GM18498 (cell line): Measurements from ENCODE around the gene PUS7.
"Not testable (repeated sequence)": the region's sequence is repeated elsewhere in the genome, so short reads cannot be mapped to it uniquely, and the experiment has no call there.

Experiments used
- ATAC-seq: cut with Tn5 transposase; IDR thresholded peaks from one replicate; pipeline ENCODE4 v1.9.1; 2021; ENCODE audit warnings: mild to moderate bottlenecking, moderate library complexity; ENCODE audit not compliant: unreplicated experiment

PUS7 gene

DNA sequence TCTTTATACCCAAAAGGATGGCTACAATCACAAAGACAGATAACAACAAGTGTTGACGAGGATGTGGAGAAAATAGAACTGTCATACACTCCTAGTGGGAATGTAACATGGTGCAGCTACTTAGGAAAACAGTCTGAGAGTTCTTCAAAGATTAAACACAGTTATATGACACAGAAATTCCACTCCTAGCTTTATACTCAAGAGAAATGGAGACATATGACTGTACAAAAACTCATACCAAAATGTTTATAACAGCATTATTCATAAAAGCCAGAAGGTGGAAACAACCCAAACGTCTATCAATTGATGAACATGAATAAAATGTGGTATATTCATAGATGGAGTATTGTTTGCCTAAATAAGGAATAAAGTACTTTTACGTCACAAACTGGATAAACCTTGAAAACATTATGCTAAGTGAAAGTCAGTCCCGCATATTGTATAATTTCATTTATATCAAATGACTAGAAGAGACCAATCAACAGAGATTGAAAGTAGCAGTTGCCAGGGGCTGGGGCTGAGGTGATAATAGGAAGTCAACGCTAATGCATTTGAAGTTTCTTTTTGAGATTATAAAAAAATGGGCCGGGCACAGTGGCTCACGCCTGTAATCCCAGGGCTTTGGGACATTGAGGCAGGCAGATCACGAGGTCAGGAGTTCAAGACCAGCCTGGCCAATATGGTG lies 71.8 kb downstream of the PUS7 start:
- ATAC-seq, result no peak

DNA sequence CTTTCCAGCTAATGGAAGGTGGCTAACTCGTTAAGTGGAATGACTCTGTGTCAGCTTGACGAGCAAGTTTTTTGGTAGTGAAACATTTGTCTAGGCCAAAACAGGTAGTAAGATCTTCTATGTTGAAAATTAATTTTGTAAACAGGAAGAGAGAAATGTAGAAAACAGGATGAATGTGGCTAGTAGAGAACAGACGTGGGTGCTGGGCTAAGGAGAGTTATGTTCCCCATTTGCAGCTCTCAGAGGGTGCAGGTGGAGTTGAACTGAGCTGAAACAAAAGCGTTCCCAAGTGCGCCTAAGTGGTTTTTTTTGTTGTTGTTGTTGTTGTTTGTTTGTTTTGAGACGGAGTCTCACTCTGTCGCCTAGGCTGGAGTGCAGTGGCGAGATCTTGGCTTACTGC lies 73.9 kb downstream of the PUS7 start:
- ATAC-seq, result peak; percentile 74

DNA sequence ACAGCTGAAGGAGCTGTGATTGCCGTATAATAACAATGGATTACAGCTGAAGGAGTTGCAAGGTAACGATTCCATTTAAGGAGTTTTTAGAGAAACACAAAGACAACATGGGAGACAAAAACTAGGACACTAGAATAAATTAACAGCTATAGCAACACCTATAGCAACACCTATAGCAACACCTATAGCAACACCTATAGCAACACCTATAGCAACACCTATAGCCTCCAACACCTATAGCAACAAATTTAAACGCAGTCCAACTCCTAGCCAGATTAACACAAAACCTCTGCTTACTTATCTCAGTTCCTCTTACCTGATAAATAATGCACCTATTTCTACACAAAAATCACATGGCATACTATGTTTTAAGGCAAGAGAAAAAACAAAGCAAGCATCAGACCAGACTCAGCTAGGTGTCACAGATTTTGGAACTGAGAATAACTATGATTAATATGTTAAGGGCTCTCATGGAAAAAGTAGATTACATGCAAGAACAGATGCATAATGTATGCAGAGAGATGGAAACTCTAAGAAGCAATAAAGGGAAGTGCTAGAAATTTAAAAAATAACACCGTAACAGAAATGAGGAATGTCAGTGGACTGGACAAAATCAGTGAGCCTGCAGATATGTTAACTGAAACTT lies 77.6 kb downstream of the PUS7 start:
- ATAC-seq, result no peak

DNA sequence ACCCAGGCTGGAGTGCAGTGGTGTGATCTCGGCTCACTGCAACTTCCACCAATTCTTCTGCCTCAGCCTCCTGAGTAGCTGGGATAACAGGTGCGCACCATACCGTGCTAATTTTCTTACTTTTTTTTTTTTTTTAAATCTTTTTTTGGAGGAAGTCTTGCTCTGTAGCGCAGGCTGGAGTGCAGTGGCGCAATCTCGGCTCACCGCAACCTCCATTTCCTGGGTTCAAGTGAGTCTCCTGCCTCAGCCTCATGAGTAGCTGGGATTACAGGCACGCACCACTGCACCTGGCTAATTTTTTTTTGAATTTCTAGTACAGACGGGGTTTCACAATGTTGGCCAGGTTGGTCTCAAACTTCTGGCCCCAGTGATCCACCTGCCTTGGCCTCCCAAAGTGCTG lies 79.9 kb downstream of the PUS7 start:
- ATAC-seq, result not testable (repeated sequence)

DNA sequence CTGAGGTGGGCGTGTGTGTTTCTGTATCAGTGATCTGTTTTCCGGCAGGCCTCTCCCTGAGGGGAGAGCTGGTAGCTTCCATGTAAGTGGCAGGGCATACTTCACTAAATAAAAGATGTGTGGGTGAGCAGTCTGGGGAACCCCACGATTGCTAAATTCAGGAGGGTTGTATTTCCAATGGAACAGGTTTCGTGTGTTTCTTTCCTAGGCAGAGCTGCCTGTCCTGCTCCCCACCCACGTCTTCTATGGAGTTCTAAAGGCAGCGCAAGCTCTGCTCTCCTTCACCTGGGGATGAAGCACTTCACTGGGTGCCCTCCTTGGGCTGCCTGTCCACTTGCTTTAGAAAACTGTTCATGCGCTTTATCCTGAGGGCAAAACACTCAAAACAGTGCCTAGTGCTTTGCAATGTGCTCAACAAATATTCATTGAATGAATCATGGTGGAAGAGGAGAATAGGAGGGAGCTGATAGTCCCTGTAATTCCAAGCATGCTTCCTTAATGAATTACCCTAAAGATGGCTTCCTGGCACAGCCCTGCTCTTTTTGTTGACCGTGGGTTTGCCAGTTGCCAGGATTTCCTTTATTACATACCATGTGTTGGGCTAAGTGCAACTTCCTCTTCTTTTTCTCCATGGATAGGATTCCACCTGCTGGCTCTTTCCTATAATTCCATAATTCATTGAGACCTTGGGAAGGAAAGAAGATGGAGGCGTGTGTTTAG lies 82.7 kb downstream of the PUS7 start:
- no peak for ATAC-seq

DNA sequence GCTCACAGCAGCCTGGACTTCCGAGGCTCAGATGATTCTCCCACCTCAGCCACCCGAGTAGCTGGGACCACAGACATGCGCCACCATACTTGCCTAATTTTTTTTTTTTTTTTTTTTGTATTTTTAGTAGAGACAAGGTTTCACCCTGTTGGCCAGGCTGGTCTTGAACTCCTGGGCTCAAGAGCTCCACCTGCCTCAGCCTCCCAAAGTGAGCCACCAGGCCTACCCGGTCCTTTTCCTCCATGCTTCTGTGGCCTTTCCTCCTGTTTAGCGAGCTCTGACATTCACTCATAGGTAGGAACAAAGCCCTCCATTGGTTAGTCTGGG lies 83.3 kb downstream of the PUS7 start:
- ATAC-seq, result no peak

DNA sequence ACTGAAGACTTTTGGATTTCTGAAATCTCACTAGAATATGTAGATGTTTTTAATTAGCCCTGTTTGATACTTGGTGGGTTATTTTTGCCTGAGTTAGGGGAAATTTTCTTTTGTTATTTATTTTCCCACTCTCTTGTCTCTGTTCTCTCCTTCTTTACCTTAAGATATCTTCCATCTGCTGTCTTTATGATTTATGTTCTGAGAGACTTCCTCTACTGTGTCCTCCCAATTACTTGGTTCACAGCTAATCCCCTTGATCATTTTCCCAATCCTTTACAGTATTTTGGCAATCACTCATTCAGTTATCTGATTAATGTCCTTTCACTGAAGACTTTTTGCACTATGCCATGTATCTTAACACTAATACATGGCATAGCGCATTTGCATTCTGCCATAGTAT lies 83.8 kb downstream of the PUS7 start:
- ATAC-seq, result no peak

DNA sequence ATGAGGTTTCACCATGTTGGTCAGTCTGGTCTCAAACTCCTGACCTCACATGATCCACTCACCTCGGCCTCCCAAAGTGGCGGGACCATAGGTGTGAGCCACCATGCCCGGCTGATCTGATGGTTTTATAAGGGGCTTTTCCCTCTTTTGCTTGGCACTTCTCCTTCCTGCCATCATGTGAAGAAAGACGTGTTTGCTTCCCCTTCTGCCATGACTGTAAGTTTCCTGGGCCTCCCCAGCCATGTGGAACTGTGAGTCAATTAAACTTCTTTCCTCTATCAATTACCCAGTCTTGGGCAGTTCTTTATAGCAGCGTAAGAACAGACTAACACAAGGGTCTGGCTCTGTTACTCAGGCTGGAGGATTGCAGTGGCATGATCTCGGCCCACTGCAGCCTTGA lies 84.7 kb downstream of the PUS7 start:
- ATAC-seq, result not testable (repeated sequence)

DNA sequence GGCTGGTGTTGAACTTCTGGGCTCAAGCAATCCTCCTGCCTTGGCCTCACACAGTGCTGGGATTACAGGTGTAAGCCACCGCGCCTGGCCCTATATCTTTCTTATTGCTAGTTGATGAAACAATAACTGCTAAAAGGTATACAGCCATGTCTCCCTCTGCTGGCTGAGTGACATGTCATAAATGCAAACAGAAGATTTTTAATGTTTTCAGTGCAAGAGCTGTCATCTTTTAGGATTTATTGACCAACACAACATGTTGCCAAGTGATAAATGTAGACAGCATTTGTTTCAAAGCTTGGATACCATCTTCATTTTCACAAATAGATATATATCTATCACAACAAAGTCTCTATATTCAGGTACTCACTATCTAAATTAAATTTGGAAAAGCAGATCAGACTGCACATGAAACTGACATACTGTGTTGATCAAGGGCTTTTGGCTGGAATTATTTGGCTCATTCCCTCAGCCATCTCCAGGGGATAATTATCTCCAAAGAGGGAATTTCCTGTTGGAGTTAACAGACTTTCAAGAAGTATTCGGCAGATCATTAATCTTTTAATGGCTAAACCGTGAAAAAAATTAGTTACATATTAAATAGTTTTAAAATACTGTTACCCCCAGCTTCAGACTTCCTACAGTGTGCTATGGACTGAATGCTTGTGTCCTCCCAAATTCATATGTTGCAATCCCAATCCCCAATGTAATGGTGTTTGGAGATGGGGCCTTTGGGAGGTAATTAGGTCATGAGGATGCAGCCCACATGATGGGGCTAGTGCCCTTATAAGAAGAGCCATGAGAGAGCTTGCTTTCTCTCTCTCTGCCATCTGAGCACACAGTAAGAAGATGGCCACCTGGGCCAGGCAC lies 92.1 kb downstream of the PUS7 start:
- ATAC-seq, result no peak

DNA sequence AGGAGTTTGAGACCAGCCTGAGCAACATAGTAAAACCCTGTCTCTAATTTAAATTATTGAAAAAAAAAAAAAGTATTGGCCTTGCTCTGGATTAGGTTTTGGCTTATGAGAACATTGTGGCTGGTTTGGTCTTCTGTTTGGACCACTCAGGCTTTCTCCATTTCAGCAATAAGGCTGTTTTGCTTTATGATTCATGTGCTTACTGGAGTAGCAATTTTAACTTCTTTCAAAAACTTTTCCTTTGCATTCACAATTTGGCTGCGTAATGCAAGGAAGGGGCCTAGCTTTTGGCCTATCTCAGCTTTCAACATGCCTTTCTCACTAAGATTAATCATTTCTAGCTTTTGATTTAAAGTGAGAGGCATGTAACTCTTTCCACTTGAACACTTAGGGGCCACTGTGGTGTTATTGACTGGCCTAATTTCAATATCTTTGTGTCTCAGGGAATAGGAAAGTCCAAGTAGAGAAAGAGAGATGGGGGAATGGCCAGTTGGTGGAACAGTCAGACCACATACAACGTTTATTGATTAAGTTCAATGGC lies 95.4 kb downstream of the PUS7 start:
- ATAC-seq, result no peak

DNA sequence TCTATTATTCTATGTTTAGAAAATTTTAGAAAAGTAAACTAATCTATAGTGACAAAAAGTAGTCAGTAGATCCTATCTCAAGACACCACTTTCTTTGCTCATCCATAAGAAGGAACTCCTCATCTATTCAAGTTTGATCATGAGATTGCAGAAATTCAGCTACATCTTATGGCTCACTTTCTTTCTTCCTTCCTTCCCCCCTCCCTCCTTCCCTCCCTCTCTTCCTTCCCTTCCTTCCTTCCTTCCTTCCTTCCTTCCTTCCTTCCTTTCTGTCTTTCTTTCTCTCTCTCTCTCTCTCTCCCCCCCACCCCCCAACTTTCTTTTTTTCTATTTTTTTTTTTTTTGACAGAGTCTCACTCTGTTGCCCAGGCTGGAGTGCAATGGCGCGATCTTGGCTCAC lies 98.1 kb downstream of the PUS7 start:
- no peak for ATAC-seq

DNA sequence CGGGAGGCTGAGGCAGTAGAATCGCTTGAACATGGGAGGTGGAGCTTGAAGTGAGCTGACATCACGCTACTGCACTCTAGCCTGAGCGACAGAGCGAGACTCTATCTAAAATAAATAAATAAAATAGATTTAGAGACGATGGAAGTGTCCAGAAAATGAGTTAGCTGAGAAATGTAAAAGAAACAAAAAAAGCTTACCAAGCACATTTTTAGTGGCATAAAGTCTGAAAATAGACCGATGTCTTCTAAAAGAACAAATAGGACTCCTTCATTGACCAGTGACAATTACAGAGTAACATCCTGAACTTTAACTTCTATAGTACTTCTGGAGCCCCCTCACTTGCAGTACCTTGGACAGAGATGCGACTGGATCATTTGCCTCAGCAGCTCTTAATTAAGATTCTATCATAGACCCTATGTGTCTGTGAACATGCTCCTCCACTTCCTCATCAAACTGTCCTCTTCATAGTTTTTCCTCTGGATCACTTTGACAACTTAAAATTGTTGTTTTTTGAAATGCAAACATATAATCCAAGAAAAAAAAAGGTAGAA lies 108.1 kb downstream of the PUS7 start:
- no peak for ATAC-seq

DNA sequence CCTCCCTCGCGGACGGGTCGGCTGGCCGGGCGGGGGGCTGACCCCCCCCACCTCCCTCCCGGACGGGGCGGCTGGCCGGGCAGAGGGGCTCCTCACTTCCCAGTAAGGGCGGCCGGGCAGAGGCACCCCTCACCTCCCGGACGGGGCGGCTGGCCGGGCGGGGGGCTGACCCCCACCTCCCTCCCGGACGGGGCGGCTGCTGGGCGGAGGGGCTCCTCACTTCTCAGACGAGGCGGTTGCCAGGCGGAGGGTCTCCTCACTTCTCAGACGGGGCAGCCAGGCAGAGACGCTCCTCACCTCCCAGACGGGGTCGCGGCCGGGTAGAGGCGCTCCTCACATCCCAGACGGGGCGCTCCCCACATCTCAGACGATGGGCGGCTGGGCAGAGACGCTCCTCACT lies 111.3 kb downstream of the PUS7 start:
- ATAC-seq, result not testable (repeated sequence)

DNA sequence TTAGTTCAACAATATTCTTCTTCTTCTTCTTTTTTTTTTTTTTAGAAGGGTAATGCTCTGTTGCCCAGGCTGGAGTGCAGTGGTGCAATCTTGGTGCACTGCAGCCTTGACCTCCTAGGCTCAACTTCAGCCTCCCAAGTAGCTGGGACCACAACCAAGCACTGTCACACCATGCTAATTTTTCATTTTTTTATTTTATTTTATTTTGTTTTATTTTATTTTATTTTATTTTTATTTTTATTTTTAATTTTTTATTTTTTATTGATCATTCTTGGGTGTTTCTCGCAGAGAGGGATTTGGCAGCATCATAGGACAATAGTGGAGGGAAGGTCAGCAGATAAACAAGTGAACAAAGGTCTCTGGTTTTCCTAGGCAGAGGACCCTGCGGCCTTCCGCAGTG lies 112.3 kb downstream of the PUS7 start:
- ATAC-seq, result not testable (repeated sequence)

DNA sequence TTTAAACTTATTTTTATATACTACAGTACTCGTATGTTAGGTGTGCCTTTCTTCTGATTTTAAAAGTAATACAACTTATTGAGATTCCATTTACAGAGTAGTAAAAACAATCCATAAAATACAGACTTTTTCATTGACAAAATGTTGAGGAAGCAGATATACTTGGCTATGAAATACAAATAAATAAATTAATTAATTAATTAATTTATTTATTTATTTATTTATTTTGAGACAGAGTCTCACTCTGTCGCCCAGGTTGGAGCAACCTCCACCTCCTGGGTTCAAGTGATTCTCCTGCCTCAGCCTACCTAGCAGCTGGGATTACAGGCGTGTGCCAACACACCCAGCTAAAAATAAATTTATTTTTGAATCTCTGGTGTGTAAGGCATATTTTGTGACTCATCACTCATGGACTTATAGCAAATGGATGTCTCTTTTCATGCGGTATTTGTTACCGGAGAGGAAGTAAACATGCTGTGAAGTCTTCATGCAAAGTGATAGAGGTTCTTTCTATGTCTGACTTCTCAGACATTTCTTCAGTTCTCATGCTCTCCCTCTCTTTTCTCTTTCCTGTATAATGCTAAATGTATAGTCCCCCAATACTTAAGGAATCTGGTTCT lies 113.2 kb downstream of the PUS7 start:
- ATAC-seq, result no peak
